WTC11 (cell line): Measurements from ENCODE around the gene HLCS.

ENCODE experiments used
- CREM ChIP-seq: sonication (generic); formaldehyde crosslinking; IDR thresholded peaks from 2 replicates; pipeline ENCODE4 v1.8.1; 2022; ENCODE audit warnings: mild to moderate bottlenecking, missing genetic modification reagents, moderate library complexity
- ETV6 ChIP-seq: sonication (generic); formaldehyde crosslinking; IDR thresholded peaks from 2 replicates; pipeline ENCODE4 v1.8.1; 2022; ENCODE audit warnings: mild to moderate bottlenecking, missing genetic modification reagents
- MYBL2 ChIP-seq: sonication (generic); formaldehyde crosslinking; IDR thresholded peaks from 2 replicates; pipeline ENCODE4 v1.8.1; 2023; ENCODE audit warnings: mild to moderate bottlenecking, moderate library complexity, missing genetic modification reagents
- NFE2L1 ChIP-seq: sonication (generic); formaldehyde crosslinking; IDR thresholded peaks from 2 replicates; pipeline ENCODE4 v1.8.1; 2023; ENCODE audit warnings: missing genetic modification reagents
- NR2C2 ChIP-seq: sonication (generic); formaldehyde crosslinking; IDR thresholded peaks from 2 replicates; pipeline ENCODE4 v1.8.0; 2022; ENCODE audit warnings: mild to moderate bottlenecking, missing genetic modification reagents
- NR3C1 ChIP-seq: sonication (generic); formaldehyde crosslinking; conservative IDR thresholded peaks from 2 replicates; pipeline ENCODE4 v1.8.1; 2023; ENCODE audit warnings: low read depth, mild to moderate bottlenecking, missing genetic modification reagents
- TEAD1 ChIP-seq: sonication (generic); formaldehyde crosslinking; IDR thresholded peaks from 2 replicates; pipeline ENCODE4 v1.8.0; 2022; ENCODE audit warnings: mild to moderate bottlenecking, missing genetic modification reagents
- ZNF121 ChIP-seq: sonication (generic); formaldehyde crosslinking; IDR thresholded peaks from 2 replicates; pipeline ENCODE4 v1.8.0; 2023; ENCODE audit warnings: missing genetic modification reagents
- ZNF232 ChIP-seq: sonication (generic); formaldehyde crosslinking; IDR thresholded peaks from 2 replicates; pipeline ENCODE4 v1.8.0; 2022; ENCODE audit warnings: mild to moderate bottlenecking, missing genetic modification reagents
- TF ChIP-seq, protein P1 (sequence below): fragments of 200-600 bp; IDR thresholded peaks from 2 replicates; pipeline ENCODE4 v1.8.0; 2022; ENCODE audit warnings: antibody characterized with exemption
- TF ChIP-seq, protein P2 (sequence below): sonication (generic); formaldehyde crosslinking; IDR thresholded peaks from 2 replicates; pipeline ENCODE4 v1.8.0; 2022; ENCODE audit warnings: mild to moderate bottlenecking, missing genetic modification reagents
- TF ChIP-seq, protein P3 (sequence below): sonication (generic); formaldehyde crosslinking; IDR thresholded peaks from 2 replicates; pipeline ENCODE4 v1.8.1; 2023; ENCODE audit warnings: mild to moderate bottlenecking, missing genetic modification reagents
- TF ChIP-seq, protein P4 (sequence below): sonication (generic); formaldehyde crosslinking; conservative IDR thresholded peaks from 2 replicates; pipeline ENCODE4 v1.8.1; 2022; ENCODE audit warnings: mild to moderate bottlenecking, missing genetic modification reagents

DNA sequence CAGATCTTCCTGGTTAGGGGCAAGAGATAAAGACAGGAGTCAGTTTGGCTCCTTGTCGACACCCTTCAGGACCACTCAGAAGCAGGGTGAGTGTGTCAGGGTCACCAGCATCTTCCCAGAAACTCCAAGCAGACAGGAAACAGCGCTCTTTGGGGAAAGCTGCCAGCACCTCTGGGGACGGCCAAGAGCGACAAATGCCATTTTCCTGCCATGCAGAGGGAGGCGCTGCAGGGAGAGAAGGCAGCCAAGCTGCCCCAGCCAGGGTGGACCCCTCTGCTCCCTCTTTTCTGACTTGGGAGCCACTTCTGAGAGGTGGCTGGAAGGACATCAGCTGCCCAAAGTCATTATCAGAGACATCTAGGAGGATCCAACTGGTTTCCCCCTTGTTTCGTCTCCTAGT is 238.6 kb downstream of the HLCS start:
- no peak for TF ChIP-seq CREM (CRISPR knock-in tag)
- TF ChIP-seq, protein P1, sequence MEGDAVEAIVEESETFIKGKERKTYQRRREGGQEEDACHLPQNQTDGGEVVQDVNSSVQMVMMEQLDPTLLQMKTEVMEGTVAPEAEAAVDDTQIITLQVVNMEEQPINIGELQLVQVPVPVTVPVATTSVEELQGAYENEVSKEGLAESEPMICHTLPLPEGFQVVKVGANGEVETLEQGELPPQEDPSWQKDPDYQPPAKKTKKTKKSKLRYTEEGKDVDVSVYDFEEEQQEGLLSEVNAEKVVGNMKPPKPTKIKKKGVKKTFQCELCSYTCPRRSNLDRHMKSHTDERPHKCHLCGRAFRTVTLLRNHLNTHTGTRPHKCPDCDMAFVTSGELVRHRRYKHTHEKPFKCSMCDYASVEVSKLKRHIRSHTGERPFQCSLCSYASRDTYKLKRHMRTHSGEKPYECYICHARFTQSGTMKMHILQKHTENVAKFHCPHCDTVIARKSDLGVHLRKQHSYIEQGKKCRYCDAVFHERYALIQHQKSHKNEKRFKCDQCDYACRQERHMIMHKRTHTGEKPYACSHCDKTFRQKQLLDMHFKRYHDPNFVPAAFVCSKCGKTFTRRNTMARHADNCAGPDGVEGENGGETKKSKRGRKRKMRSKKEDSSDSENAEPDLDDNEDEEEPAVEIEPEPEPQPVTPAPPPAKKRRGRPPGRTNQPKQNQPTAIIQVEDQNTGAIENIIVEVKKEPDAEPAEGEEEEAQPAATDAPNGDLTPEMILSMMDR = no peak
- no peak for TF ChIP-seq ETV6
- TF ChIP-seq, protein P2, sequence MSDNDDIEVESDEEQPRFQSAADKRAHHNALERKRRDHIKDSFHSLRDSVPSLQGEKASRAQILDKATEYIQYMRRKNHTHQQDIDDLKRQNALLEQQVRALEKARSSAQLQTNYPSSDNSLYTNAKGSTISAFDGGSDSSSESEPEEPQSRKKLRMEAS (CRISPR knock-in tag) = no peak
- TF ChIP-seq TEAD1 (CRISPR knock-in tag) = no peak
- no peak for TF ChIP-seq MYBL2 (CRISPR knock-in tag)
- no peak for TF ChIP-seq ZNF121
- TF ChIP-seq ZNF232 (CRISPR knock-in tag) = no peak
- TF ChIP-seq, protein P3, sequence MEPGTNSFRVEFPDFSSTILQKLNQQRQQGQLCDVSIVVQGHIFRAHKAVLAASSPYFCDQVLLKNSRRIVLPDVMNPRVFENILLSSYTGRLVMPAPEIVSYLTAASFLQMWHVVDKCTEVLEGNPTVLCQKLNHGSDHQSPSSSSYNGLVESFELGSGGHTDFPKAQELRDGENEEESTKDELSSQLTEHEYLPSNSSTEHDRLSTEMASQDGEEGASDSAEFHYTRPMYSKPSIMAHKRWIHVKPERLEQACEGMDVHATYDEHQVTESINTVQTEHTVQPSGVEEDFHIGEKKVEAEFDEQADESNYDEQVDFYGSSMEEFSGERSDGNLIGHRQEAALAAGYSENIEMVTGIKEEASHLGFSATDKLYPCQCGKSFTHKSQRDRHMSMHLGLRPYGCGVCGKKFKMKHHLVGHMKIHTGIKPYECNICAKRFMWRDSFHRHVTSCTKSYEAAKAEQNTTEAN (CRISPR knock-in tag) = no peak
- TF ChIP-seq NR3C1 (CRISPR knock-in tag) = no peak
- no peak for TF ChIP-seq NR2C2 (CRISPR knock-in tag)
- no peak for TF ChIP-seq NFE2L1 (CRISPR knock-in tag)
- TF ChIP-seq, protein P4, sequence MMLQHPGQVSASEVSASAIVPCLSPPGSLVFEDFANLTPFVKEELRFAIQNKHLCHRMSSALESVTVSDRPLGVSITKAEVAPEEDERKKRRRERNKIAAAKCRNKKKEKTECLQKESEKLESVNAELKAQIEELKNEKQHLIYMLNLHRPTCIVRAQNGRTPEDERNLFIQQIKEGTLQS (CRISPR knock-in tag) = no peak
